Activated CD8-positive, alpha-beta memory T cell treated with anti-CD3 and anti-CD28 coated beads, Interleukin-2, amount 50 U/mL, for 4 hours (primary cell): ENCODE results near the gene SNRPD3.
"Not testable (repeated sequence)": the region's sequence is repeated elsewhere in the genome, so short reads cannot be mapped to it uniquely, and the experiment has no call there.

Experiments used
- DNase-seq: peaks from one replicate; pipeline ENCODE4 v3.0.0-alpha.2; 2020

SNRPD3 gene

DNA sequence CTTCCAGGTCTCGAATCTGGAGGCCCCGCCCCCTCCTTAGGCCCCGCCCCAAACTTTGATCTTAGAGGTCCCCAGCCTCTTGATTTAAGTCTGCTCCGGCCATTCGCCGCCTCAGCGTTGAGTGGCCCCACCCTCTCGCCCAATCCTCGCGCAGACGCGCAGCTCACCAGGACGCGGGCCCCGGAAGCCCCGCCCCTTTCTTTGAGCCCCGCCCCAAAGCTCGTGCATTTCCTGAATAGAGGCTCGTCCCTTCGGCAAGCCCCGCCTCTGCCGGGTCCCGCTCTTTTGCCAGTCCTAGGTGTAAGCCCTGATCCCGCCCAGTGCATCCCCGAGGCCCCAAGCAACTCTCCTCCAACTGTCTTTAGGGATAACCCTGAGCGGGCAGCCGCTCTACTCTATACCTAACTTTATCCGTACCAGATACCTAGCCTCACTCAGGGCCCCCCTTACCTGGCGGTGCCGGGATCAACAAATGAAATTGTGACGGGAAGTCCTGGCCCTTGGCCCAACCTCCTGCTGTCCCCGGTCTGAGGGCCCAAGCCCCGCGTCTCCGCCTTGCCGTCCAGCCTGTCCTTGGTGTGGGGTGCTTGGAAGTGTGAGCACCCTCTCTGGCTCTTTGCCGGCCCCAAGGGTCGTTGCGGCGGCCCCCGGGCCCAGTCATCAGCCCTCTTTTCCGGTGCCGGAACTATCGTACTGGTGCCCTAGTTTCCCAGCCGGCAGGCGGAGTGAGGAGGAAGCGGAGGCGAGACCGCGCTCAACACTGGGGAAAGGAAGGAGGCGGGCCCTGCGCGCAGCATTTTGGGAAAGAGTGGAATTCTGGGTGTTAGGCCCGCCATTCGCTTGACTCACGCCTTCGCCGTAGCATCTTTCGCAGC, at the start of gene SNRPD3:
TSS of gene SNRPD3 (plus strand) at position 835 of the 875 bp plus-strand sequence. CDS start 1,676 bp downstream, outside the sequence.
- peak; percentile 100 for DNase-seq

GRCh38 chr22:24506802-24507438, 48.9 kb upstream of the SNRPD3 start:
- no peak for DNase-seq

DNA sequence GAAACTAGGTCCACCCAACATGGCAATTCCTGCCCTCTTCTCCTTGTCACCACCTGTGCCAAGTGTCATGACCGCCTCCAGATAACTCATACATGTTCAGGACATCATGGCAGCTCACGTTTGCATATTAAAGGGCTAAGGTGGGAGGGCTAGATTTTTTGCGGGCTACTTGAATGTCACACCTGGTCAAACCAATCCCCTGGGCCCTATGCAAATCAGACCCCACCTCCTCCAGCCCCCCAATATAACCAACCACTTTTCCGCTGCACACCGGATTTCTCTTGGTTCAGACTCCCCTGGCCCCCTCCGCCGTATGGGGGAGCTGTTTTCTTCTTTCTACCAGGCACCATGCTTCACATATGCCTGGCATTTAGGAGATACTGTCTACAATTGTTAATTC, 48.1 kb upstream of the SNRPD3 start:
- no peak for DNase-seq

GRCh38 chr22:24510637-24511625, 44.9 kb upstream of the SNRPD3 start:
- DNase-seq = no peak

- no peak for DNase-seq
Measured at GRCh38 chr22:24512043-24512442, 43.8 kb upstream of the SNRPD3 start.

DNA sequence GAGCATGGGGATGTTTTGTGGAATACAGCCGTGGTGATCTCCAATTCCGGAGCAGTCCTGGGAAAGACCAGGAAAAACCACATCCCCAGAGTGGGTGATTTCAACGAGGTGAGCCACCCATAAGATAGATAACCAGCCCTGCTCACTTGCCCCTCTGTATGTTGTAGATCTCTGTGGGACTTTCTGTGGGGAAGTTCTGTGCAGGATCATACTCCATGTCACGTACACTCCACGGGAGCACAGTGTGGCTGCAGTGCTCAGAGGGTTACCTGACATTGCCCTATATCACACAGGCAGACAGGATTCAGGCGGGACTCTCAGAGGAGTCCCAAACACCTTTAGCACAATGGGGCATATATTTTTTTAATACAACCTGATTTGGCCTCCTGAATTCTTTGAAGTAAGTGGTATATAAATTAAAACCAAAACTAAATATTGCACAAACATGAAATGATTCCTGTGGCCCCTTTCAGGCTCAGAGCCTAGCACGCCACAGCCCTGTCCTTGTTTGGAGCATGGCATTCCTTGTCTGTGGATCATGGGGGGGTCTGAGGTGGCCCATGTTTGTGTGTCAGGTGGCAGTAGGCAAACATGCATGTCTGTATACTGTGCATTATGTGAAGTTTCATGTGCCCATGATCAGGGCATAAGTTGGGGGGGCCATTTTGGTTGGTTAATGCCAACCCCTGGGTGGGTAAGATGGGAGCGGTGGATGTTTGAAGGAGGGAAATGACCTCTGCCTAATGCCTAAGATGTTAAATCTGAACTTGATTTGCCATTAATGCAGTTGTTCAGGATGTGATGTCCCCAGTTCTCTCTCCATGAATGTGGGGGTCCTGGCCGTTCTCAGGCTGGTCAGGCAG, 42.2 kb upstream of the SNRPD3 start:
- DNase-seq = no peak

DNA sequence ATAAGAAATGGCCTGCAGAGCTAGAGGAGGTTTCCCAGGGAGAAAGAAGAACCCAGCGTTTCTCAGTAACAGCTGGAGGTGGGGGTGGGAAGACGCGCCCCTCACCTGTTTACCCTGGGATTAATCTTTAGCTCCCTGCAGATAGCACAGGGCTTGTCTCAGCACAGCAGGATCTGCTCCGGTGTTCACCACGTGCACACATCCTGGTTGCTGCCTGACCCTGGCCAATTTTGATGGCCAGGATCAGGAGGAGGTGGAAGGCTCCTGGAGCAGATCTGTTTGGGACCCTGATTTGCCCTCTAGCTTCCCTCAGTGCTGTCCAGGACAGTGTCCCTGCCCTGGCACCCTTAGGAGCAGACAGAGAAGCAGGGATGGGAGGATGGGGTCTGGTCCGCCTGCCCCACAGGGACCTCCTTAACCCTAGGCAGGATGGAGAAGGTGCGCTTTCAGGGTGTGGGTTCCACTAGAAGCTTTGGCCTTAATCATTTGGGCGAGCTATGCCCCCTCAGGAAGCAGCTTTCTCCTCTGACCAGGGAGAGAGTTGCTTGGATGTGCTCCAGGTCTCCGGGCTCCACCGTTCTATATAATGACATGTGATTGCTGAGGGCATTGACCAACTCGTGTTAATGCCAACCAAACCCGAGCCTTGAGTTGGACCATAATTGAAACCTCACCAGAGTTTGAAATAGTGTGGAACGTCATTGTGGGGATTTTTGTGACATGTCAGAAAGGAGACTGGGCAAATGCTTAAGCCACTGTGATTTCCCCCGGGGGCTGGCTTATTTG, 41.4 kb upstream of the SNRPD3 start:
- DNase-seq = no peak

DNA sequence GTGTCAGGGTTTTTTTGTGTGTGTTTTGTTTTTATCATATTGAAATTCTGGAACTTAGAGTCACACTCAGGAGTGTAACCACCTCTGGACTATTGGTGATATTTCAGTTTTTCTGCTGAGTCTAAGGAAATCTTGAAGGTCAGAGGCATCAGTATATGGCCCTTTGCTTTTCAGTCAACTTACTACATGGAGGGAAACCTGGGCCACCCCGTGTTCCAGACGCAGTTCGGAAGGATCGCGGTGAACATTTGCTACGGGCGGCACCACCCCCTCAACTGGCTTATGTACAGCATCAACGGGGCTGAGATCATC, 40.8 kb upstream of the SNRPD3 start:
- no peak for DNase-seq

GRCh38 chr22:24516301-24516737, 39.5 kb upstream of the SNRPD3 start:
- no peak for DNase-seq

DNA sequence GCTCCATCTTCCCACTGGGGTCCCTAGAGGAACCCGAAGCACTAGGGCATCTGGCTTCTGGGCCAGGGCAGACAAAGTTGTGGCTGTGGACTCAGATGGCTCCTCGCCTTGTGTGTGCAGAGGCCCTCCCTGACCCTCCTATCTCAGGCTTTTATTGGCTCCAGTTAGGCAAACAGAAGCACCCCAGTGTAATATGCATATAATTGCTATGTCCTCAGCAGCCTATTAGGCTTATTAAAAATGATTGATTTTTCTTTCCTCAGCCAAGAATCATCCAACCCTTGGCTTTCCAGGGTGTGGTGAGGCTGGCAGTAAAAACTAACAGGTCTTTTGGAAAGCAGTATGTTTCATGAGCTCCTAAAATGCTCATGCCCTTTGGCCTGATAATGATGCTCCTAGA, 38.4 kb upstream of the SNRPD3 start:
- no peak for DNase-seq

DNA sequence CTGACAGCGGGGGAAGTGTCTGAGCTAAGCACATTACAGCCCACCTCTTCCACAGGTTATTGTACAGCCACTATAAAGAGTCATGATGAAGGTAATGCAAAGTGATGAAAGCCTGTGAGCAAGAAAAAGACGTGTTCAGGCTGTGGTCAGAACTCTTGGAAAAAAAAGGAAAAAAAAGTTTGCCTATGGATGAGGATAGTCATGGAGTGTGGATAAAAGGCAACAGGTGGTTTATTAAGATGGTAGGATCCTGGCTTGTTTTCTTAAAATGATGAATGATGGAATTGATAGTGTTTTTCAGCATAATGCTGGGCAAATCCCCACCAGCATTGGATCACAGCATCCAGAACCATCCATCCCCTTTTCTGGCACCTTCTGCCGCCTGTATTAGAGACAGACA, 37.6 kb upstream of the SNRPD3 start:
- no peak for DNase-seq

DNA sequence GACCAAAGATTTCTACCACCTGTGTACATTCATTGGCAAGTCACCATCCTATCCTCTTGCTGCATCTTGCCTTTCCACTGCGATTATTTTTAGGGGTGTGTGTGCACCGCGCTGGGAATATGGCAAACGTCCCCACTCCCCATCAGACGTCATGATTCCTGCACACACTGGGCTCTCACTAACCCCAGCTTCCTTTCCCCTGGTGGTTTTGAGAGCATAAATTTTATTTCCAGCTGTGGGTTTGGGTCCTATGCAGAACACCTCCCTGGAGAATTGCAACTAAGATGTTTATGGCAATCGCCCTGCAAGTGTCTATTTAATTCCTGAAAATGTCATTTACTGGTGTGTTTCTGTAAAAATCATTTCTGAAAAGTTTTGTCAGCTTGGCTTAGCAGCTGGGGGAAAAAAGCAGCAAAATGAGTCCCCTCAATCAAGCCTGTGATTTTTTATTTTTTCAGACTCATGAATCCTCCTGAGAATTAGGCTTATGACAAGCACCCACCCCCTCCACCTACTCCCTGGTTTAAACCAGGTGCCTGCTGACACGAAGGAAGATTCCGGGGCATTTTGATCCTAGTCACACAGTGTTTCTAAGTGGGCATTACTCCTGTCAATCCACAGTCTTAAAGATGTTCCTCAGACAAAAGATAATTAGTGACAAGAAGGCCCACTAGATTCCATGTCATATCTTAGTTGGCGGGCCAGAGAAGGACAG, 36.9 kb upstream of the SNRPD3 start:
- DNase-seq = no peak

DNA sequence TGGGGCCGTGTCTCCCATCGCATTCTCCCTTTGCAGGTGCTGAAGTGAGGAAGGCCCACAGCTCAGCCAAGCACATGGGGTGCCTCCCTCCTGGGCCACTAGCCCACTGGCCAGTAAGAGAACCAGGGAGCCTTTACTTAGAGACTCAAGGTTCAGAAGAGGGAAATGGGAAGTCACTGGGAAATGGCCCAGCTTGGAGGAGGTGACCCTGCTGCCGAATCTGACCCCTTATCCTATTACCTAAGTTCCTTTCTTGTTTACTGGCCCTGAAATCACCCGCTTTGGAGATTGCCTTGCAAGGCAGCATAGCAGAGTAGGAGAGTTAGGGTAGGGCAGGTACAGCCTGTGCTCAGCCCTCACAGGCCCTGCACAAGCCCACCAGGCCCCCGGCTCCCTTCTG, 36.3 kb upstream of the SNRPD3 start:
- DNase-seq = no peak

- peak; percentile 24 for DNase-seq
Measured at GRCh38 chr22:24521791-24522245, 34.0 kb upstream of the SNRPD3 start.

DNA sequence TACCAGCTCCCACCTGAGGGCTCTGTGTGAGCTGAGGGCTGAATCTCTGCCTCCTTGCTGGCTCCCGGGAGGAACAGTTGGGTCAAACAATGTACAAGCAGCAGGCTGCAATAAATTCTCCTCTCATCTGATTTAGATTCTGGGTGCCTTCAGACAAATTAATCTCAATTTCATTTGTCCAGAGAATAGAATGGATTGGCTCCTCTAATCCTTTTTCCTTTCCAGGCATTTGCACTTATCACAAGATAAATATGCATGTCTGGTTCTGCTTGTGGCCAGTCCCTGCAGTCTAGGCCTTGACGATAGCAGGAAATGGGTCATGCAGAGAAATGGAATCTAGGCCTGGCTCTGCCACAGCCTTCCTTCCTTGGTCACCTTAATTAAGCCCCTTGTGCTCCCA, 31.9 kb upstream of the SNRPD3 start:
- DNase-seq = no peak

GRCh38 chr22:24525416-24526037, 30.3 kb upstream of the SNRPD3 start:
- peak; percentile 78 for DNase-seq

GRCh38 chr22:24526191-24526590, 29.6 kb upstream of the SNRPD3 start:
- no peak for DNase-seq

DNA sequence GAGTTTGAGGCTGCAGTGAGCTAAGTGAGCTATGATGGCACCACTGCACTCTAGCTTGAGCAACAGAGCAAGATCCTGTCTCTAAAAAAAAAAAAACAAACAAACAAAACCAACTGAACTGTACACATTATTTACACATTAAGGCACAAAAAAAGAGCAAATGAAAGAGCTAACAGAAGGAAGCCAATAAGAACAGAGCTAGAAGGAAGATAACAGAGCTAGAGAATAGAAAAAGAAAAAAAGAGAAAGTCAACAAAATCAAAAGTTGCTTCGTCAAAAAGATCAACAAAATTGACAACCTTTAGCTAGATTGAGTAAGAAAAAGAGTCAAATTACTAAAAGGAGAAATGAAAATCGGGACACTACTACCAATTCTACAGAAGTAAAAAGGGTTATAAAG, 25.9 kb upstream of the SNRPD3 start:
- DNase-seq = no peak

DNA sequence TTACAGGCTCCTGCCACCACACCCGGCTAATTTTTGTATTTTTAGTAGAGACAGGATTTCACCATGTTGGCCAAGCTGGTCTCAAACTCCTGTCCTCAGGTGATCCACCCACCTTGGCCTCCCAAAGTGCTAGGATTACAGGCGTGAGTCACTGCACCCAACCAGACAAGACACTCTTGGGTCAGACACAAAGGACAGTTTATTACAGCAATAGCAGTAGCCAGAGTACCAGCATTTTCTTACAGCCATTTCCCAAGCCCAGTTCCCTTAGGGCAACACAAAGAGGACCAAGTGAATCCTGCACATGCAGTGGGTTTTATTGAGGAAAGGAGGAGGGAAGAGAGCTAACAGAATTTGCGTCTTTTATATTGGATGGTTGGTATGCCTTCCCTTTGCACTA, 24.8 kb upstream of the SNRPD3 start:
- DNase-seq = not testable (repeated sequence)

DNA sequence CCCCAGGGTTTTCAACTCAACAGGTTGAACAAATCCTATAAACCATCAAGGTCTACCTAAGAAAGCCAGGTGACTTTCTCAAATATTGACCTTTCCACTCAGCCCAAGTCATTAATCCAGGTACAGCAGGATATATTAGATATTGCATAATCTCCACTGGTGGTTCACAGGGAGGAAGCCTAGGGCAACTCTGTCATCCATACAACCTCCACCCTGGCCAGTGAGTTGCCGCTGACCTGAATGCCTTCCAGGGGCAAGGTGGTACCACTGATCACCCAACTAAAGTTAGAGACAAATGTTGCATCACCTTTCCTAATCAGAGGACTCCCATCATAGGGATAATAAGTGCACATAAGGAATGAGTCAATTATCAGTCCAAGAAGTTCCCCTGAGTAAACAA, 23.7 kb upstream of the SNRPD3 start:
- no peak for DNase-seq
